Tibial nerve (tissue), 4 donors: Measurements from ENCODE around the gene SYNJ2. TPM values are rescaled to one million over a fixed set of nuclear protein-coding genes. Genes with fewer than 3 reads are reported as not detected.

Experiments used
- DNase-seq, 2 donors: peaks; one replicate each; pipeline ENCODE4 v3.0.0-alpha.2; 2019; ENCODE audit warnings: low spot score in 2 of 2
- H3K27ac ChIP-seq, 4 donors: fragments of 200-600 bp; sonication (generic) in 3 of 4; one replicate each; pipeline ENCODE4 v1.5.1; 2017 to 2019; ENCODE audit warnings: mild to moderate bottlenecking in 1 of 4
- H3K27me3 ChIP-seq, 2 donors: fragments of 200-600 bp; sonication (generic) in 1 of 2; one replicate each; pipeline versions ENCODE4 v1.5.1 to v1.6.0; 2017 to 2019
- H3K36me3 ChIP-seq, 3 donors: fragments of 200-600 bp; sonication (generic); one replicate each; pipeline ENCODE4 v1.5.1; 2018 to 2019
- H3K4me1 ChIP-seq, 4 donors: fragments of 200-600 bp; sonication (generic) in 3 of 4; one replicate each; pipeline ENCODE4 v1.5.1; 2017 to 2019
- H3K4me3 ChIP-seq, 4 donors: fragments of 200-600 bp; sonication (generic) in 3 of 4; one replicate each; pipeline ENCODE4 v1.5.1; 2017 to 2019; ENCODE audit warnings: mild to moderate bottlenecking in 1 of 4, moderate library complexity in 1 of 4
- H3K9me3 ChIP-seq, 4 donors: fragments of 200-600 bp; sonication (generic) in 3 of 4; one replicate each; pipeline ENCODE4 v1.5.1; 2017 to 2019
- EP300 ChIP-seq, 2 donors: sonication (generic); formaldehyde crosslinking; IDR thresholded peaks; one replicate each; pipeline ENCODE4 v1.6.1; 2017; ENCODE audit warnings: antibody characterized with exemption in 2 of 2, mild to moderate bottlenecking in 1 of 2
- POLR2A ChIP-seq, 2 donors: fragments of 450-650 bp; IDR thresholded peaks; one replicate each; pipeline ENCODE4 v1.6.1; 2017; ENCODE audit warnings: antibody characterized with exemption in 2 of 2, mild to moderate bottlenecking in 2 of 2, moderate library complexity in 2 of 2
- WGBS, 2 donors: methylation state at CpG; one replicate each; pipeline ENCODE4 v1.1.5; 2018; 5-methylcytosine and 5-hydroxymethylcytosine counted together
- total RNA-seq, 4 donors: library from RNA; depleted of rRNA; stranded (reverse); fragments of >200 nt; gene quantifications; one replicate each; pipeline ENCODE4 v1.1.0, GENCODE V29; 2016
- TF ChIP-seq, protein P1 (sequence below), 5 experiments: fragments of 200-600 bp in 3 of 5; fragments of 450-650 bp in 2 of 5; sonication (generic) in 3 of 5; IDR thresholded peaks; one replicate each; pipeline ENCODE4 v1.5.1; 2016 to 2019; ENCODE audit warnings: antibody characterized with exemption in 5 of 5, mild to moderate bottlenecking in 3 of 5, moderate library complexity in 2 of 5

Gene SYNJ2
- total RNA-seq, 4 donors from 2014 or later: 4.4 to 10.5 (median 5.6) TPM

DNA sequence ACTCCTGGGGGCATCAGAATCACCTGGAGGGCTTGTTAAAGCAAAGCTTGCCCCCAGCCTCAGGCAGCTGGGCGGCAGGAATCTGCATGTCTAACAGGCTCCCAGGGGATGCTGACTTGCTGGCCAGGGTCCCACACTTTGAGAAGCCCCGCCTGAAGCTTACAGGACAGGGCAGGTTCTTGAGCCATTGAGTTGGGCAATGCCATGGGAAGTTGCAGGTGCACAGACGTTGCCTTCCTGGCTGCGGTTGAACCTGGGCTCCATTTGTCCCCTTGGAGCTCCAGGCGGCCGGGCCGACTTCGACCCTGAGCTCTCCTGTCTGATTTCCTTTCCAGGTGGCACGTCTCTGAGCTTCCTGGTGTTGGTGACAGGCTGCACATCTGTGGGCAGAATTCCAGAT lies 46.8 kb downstream of the SYNJ2 start:
- H3K27me3 ChIP-seq: no peaks in the 10 kb centered on the region
- peaks cover 0 to 41% (median 21%) of the 10 kb centered on the region in 4 donors for H3K4me1 ChIP-seq
- no peak overlapping the region for H3K27ac ChIP-seq
- no peaks in the 10 kb centered on the region for H3K9me3 ChIP-seq
- no peak overlapping the region for H3K4me3 ChIP-seq
- H3K36me3 ChIP-seq: peaks cover 0 to 5% (median 0%) of the 10 kb centered on the region in 3 donors
- no peak for TF ChIP-seq EP300 (IDR thresholded peaks at IDR 0.05)
- TF ChIP-seq, protein P1, sequence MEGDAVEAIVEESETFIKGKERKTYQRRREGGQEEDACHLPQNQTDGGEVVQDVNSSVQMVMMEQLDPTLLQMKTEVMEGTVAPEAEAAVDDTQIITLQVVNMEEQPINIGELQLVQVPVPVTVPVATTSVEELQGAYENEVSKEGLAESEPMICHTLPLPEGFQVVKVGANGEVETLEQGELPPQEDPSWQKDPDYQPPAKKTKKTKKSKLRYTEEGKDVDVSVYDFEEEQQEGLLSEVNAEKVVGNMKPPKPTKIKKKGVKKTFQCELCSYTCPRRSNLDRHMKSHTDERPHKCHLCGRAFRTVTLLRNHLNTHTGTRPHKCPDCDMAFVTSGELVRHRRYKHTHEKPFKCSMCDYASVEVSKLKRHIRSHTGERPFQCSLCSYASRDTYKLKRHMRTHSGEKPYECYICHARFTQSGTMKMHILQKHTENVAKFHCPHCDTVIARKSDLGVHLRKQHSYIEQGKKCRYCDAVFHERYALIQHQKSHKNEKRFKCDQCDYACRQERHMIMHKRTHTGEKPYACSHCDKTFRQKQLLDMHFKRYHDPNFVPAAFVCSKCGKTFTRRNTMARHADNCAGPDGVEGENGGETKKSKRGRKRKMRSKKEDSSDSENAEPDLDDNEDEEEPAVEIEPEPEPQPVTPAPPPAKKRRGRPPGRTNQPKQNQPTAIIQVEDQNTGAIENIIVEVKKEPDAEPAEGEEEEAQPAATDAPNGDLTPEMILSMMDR (IDR thresholded peaks at IDR 0.05): no peak
- no peak for TF ChIP-seq POLR2A (IDR thresholded peaks at IDR 0.05)
- DNase-seq: no peak
- WGBS, 2 donors: 89 to 90% methylated on average over 9 of the region's 9 CpGs

DNA sequence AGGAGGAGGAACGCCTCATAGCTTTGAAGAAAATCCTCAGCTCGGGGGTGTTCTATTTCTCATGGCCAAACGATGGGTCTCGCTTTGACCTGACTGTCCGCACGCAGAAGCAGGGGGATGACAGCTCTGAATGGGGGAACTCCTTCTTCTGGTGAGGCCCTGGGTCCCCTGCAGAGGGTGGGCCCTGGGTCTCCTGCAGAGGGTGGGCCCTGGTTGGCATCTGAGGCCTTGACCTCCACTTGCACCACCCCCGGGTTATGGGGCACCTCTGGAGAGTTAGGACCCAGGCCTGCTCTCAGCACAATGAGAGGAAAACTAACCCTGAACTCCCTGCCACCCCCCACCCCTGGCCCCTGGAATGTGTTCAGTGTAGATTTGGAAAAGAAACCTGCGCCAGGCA lies 47.2 kb downstream of the SYNJ2 start:
- peaks cover 0 to 41% (median 21%) of the 10 kb centered on the region in 4 donors for H3K4me1 ChIP-seq
- DNase-seq: no peak
- no peak overlapping the region for H3K4me3 ChIP-seq
- no peaks in the 10 kb centered on the region for H3K27me3 ChIP-seq
- H3K27ac ChIP-seq: no peak overlapping the region
- peaks cover 0 to 8% (median 0%) of the 10 kb centered on the region in 3 donors for H3K36me3 ChIP-seq
- no peaks in the 10 kb centered on the region for H3K9me3 ChIP-seq
- TF ChIP-seq, protein P1 (IDR thresholded peaks at IDR 0.05): no peak
- TF ChIP-seq POLR2A (IDR thresholded peaks at IDR 0.05): no peak
- TF ChIP-seq EP300 (IDR thresholded peaks at IDR 0.05): no peak
- 90 to 96% methylated on average over 7 to 8 of the region's 8 CpGs for WGBS, 2 donors

DNA sequence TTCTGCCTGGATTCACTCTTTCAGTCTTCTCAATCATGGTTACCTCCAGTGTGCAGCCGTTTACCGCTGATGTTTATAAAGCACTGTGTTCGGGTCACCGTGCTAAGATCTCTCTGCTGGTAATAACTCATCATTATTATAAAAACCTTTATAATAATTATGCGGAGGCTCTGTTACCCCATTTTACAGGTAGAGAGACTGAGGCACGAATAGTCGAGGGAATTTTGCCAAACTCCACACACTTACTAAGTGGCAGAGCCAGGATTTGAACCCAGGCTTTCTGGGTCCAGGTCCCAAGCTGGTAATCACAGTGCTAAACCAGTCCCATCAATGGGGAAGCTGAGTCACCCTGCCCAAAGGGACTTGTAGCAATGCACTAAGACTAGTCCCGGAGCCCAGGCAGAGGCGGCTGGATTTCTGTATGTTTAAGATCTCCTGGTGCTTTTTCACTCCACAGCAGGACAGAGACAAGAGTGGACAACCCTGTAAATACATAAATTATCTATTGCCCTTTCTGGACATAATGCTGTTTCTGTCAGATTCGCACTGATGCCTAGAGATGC lies 48.1 kb downstream of the SYNJ2 start:
- Histone ChIP-seq H3K36me3 (peaks cover 0 to 8% (median 0%) of the 10 kb centered on the region in 3 donors), H3K27me3 (no peaks in the 10 kb centered on the region), H3K4me3 (no peak overlapping the region), H3K27ac (no peak overlapping the region), H3K9me3 (no peaks in the 10 kb centered on the region), H3K4me1 (peaks cover 0 to 41% (median 21%) of the 10 kb centered on the region in 4 donors)
- DNase-seq: no peak
- TF ChIP-seq EP300 (IDR thresholded peaks at IDR 0.05) (no peak), POLR2A (IDR thresholded peaks at IDR 0.05) (no peak)
- TF ChIP-seq, protein P1 (IDR thresholded peaks at IDR 0.05): no peak
- 95% methylated on average over 10 of the region's 10 CpGs for WGBS, 2 donors

DNA sequence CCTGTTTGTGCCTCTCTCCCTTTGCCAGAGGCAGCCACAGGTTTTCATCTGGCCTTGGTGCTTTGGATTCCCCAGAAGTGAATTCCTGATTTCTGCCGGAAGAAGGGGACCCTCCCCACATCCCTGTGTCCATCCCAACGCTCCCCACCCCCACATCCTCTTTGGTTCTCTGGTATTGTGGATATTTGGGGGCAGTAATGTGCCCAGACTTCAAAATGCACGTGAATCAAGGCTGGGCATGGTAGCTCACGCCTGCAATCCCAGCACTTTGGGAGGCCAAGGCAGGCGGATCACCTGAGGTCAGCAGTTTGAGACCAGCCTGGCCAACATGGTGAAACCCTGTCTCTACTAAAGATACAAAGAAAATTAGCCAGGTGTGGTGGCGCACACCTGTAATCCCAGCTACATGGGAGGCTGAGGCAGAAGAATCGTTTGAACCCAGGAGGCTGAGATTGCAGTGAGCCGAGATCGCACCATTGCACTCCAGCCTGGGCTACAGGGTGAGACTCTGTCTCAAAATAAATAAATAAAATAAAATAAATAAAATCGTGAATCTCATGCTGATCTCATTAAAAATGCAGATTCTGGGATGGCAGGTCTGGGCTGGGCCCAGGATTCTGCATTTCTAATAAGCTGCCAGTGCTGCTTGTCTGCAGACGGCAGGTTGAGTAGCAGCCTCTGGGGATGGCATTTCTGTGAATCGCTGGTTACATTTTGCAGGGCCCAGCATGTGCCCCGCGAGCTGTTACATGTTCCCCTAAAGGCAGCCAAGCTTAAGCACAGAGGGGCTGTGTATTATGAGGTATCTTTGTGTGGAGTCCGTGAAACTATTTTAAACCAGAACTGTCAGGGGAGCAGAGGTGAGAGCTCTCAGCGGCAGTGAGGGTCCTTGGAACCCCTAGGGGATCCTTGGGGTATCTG lies 49.0 kb downstream of the SYNJ2 start:
- Histone ChIP-seq H3K9me3 (no peaks in the 10 kb centered on the region), H3K27me3 (no peaks in the 10 kb centered on the region), H3K36me3 (peaks cover 0 to 8% (median 0%) of the 10 kb centered on the region in 3 donors), H3K4me3 (no peak overlapping the region), H3K27ac (peak overlapping the region in 1 of 4 donors; percentile 12), H3K4me1 (peaks cover 0 to 40% (median 21%) of the 10 kb centered on the region in 4 donors)
- 90 to 94% methylated on average over 15 to 16 of the region's 16 CpGs for WGBS, 2 donors
- no peak for TF ChIP-seq POLR2A (IDR thresholded peaks at IDR 0.05)
- TF ChIP-seq, protein P1 (IDR thresholded peaks at IDR 0.05): no peak
- no peak for TF ChIP-seq EP300 (IDR thresholded peaks at IDR 0.05)
- no peak for DNase-seq
